ENCODE results near the gene HSD17B11. TPM values are rescaled to one million over a fixed set of nuclear protein-coding genes. Genes with fewer than 3 reads are reported as not detected.

HSD17B11 gene
- total and polyA plus RNA-seq, 2 donors from 2014 or later = 39.5 to 48.1 TPM

DNA sequence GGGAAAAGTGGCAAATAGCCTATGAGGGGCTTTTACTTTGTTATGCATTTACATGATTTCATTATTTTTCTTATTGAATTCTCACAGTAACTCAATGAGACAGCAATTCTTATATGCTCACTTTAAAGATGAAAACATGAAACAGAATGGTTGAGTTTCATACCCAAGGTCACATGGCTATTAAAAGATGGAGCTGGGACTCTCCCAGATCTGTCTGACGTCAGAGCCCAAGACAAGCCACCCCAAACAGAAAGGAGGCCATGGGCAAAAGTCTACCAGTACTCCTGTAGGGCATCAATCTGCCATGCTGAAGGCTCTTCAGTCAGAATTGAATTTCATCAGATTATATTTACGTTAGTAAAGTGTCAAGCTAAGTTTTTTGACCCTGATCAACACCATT, 13.2 kb downstream of the HSD17B11 start:
- intact Hi-C loops (cut with DNase I) = no loop called here

DNA sequence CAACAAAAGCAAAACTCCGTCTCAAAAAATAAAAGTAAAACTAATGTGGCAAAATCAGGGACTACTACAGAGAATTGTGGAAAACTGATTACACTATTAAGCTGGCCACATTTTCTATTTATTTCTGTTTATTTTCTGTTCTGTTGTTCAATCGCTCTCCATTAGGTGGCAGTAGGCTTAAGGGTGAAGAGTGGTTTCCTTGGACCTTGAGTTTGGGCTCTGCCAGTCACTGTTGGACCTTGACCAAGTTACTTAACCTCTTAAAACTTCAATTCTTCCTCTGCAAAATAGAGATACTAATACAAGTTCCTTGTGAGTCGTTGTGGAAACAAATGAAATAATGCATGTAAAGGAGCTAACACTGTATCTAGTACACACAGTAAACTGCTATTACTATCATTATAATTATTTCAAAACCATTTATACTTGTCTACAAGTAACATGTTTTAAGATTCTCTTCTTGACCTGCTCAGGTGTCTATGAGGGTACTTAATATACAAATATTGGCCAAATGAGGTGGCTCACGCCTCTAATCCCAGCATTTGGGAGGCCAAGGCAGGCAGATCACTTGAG, 15.2 kb downstream of the HSD17B11 start:
- Histone ChIP-seq H3K4me1 (ENCODE audit: control insufficient read depth in 2 of 3, insufficient read depth in 2 of 3, low read depth in 1 of 3, low read length in 3 of 3) (no peaks in the 10 kb centered on the region), H3K27ac (ENCODE audit: low read depth in 2 of 2, low read length in 2 of 2) (no peak overlapping the region)

More for the DNA sequence above, 13.2 kb downstream of the HSD17B11 start:
- no peak overlapping the region for H3K9ac ChIP-seq (ENCODE audit: low read length in 3 of 3)
- H3K4me3 ChIP-seq (ENCODE audit: low read length in 3 of 3) = no peak overlapping the region
- H3K27ac ChIP-seq (ENCODE audit: low read depth in 2 of 2, low read length in 2 of 2) = no peak overlapping the region
- FAIRE-seq (no peak), DNase-seq (no peak)
- TF ChIP-seq, protein P1, sequence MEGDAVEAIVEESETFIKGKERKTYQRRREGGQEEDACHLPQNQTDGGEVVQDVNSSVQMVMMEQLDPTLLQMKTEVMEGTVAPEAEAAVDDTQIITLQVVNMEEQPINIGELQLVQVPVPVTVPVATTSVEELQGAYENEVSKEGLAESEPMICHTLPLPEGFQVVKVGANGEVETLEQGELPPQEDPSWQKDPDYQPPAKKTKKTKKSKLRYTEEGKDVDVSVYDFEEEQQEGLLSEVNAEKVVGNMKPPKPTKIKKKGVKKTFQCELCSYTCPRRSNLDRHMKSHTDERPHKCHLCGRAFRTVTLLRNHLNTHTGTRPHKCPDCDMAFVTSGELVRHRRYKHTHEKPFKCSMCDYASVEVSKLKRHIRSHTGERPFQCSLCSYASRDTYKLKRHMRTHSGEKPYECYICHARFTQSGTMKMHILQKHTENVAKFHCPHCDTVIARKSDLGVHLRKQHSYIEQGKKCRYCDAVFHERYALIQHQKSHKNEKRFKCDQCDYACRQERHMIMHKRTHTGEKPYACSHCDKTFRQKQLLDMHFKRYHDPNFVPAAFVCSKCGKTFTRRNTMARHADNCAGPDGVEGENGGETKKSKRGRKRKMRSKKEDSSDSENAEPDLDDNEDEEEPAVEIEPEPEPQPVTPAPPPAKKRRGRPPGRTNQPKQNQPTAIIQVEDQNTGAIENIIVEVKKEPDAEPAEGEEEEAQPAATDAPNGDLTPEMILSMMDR (IDR thresholded peaks at IDR 0.05; ENCODE audit: borderline replicate concordance, extremely low read depth, insufficient read depth) = no peak
- no peaks in the 10 kb centered on the region for H3K27me3 ChIP-seq (ENCODE audit: control insufficient read depth, insufficient read depth, low read length)
- H3K9me3 ChIP-seq (ENCODE audit: control insufficient read depth in 2 of 3, insufficient read depth in 1 of 3, low read length in 3 of 3) = no peaks in the 10 kb centered on the region
- peaks cover 0 to under 1% (median 0%) of the 10 kb centered on the region in 3 donors for H3K36me3 ChIP-seq (ENCODE audit: control insufficient read depth in 2 of 3, insufficient read depth in 3 of 3, low read length in 3 of 3)
- peaks cover 0 to under 1% (median 0%) of the 10 kb centered on the region in 3 donors for H3K4me1 ChIP-seq (ENCODE audit: control insufficient read depth in 2 of 3, insufficient read depth in 2 of 3, low read depth in 1 of 3, low read length in 3 of 3)

DNA sequence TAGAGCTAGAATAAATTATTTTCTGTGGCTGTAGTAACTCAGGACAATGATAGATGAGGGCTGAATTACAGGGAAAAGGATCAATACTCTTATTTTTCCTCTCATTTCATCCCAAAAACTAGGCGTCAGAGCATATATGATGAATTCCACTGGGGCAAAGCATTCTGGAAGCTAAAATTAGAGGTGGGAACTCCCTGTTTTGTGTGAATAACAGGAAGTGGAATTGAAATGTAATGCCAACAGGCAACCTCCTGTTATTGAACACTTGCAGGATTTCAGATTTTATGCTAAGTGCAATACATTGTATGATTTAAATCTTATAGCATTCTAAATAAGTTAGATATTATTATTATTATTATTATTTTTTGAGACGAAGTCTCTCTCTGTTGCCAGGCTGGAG, 20.9 kb downstream of the HSD17B11 start:
- FAIRE-seq (no peak), DNase-seq (no peak)
- no peak overlapping the region for H3K27ac ChIP-seq (ENCODE audit: low read depth in 2 of 2, low read length in 2 of 2)
- H3K9ac ChIP-seq (ENCODE audit: low read length in 3 of 3) = no peak overlapping the region
- H3K9me3 ChIP-seq (ENCODE audit: control insufficient read depth in 2 of 3, insufficient read depth in 1 of 3, low read length in 3 of 3) = no peaks in the 10 kb centered on the region
- H3K27me3 ChIP-seq (ENCODE audit: control insufficient read depth, insufficient read depth, low read length) = no peaks in the 10 kb centered on the region
- no peak overlapping the region for H3K4me3 ChIP-seq (ENCODE audit: low read length in 3 of 3)
- H3K36me3 ChIP-seq (ENCODE audit: control insufficient read depth in 2 of 3, insufficient read depth in 3 of 3, low read length in 3 of 3) = peaks cover 3 to 13% (median 4%) of the 10 kb centered on the region in 3 donors
- TF ChIP-seq, protein P1 (IDR thresholded peaks at IDR 0.05; ENCODE audit: borderline replicate concordance, extremely low read depth, insufficient read depth) = no peak
- intact Hi-C loops (cut with DNase I) = no loop called here
- H3K4me1 ChIP-seq (ENCODE audit: control insufficient read depth in 2 of 3, insufficient read depth in 2 of 3, low read depth in 1 of 3, low read length in 3 of 3) = no peaks in the 10 kb centered on the region

More for the DNA sequence above, 15.2 kb downstream of the HSD17B11 start:
- intact Hi-C loops (cut with DNase I) = no loop called here
- Histone ChIP-seq H3K9me3 (ENCODE audit: control insufficient read depth in 2 of 3, insufficient read depth in 1 of 3, low read length in 3 of 3) (no peaks in the 10 kb centered on the region), H3K4me3 (ENCODE audit: low read length in 3 of 3) (no peak overlapping the region), H3K9ac (ENCODE audit: low read length in 3 of 3) (no peak overlapping the region), H3K27me3 (ENCODE audit: control insufficient read depth, insufficient read depth, low read length) (no peaks in the 10 kb centered on the region), H3K36me3 (ENCODE audit: control insufficient read depth in 2 of 3, insufficient read depth in 3 of 3, low read length in 3 of 3) (peaks cover 3 to 13% (median 4%) of the 10 kb centered on the region in 3 donors)
- TF ChIP-seq, protein P1 (IDR thresholded peaks at IDR 0.05; ENCODE audit: borderline replicate concordance, extremely low read depth, insufficient read depth) = peak; percentile 72
- DNase-seq (peak in 2 of 5 donors; percentile 45 to 69), FAIRE-seq (peak; percentile 95)

Measured in kidney (tissue), 14 donors.